ENCODE results near the gene TFF2. TPM values are rescaled to one million over a fixed set of nuclear protein-coding genes. Genes with fewer than 3 reads are reported as not detected.

Gene TFF2
- total RNA-seq, 1 experiment from 2014 or later, result not detected

DNA sequence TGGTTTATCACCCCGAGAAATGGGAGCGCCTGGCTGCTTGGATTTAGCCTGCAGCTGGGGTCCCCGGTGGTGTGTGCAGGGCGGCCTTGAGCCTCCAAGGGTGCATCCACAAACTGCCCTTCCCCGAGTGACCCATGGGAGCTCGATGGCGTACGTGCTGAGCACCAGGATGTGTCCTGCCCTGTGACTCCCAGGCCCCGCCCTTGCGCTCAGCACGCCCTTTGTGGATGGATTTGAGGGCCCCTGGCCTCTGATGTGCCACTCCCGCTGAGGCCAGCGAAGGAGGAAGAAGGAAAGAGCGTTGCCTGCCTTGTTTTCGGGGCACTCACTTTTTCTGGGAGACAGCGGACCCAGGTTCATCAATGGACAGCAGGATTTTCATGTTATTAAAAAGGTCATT, 33.9 kb downstream of the TFF2 start:
- no peak for DNase-seq (ENCODE audit: low read depth, low spot score)
- in situ Hi-C loops (cut with HindIII; ENCODE audit: low pct_unique_long_range_greater_than_20kb, low sequenced_read_pairs), result no loop called here

DNA sequence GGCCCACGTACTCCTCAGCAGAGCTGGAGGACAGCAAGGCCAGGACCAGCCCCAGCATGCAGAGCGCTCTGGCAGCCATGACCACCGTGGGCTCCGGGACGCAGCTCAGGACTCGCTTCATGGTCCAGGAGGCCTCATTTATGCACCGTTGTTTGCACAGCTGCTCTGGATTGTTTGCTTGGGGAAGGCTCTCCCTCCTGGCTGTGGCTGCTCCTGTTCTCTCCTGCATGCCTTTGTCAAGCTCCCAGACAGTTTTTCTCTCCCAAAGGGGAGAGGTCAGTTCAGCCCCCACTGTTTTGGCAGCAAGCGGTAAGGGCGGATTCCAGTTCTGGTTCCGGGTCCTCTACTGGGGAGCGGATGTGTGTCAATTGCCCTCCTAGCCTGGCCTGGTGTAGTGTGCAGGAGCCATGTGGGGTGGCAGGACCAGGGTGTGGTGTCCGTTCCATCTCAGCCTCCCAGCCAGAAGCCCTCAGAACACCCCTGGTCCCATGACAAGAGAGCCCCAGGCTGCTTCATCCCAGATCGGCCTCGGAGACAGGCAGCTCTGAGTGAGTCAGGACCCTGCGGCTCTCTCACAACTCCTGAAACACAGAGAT, 35.4 kb downstream of the TFF2 start, which contains the start of gene TFF3:
TSS of gene TFF3 (minus strand) at position 114 of the 596 bp plus-strand sequence. CDS start at position 79, 35 bp downstream.
- peak; percentile 63 for DNase-seq (ENCODE audit: low read depth, low spot score)
- in situ Hi-C loops (cut with HindIII; ENCODE audit: low pct_unique_long_range_greater_than_20kb, low sequenced_read_pairs), result no loop called here

DNA sequence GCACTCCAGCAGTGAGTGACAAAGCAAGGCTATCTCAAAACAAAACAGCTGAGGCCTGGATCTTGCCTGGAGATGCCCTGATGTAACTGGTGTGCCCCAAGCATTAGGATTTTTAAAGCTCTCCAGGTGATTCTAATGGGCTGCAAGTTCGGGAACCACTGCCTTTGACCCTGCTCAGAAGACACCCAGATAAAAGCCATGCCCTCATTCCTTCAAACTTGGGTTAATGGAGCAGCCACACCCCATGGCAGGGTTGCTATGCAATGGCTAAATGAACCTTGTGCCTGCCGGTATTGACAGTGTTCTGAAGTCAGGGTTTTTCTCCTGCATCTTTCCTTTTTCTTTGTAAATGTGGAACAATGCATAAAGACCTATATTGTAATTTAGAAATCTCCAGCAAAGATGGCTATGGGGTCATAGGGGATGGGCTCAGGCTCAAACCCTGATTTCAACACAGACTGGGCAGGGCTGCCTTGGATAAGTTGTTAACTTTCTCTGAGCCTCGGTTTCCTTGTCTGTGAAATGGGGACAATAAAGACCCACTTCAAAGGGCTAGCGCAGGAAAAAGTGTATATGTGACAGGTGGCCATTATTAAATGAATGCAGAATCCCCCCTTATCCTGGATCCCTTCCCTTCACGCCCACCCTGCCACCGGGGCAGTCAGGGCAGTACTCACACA, 36.0 kb downstream of the TFF2 start:
- in situ Hi-C loops (cut with HindIII; ENCODE audit: low pct_unique_long_range_greater_than_20kb, low sequenced_read_pairs), result no loop called here
- DNase-seq (ENCODE audit: low read depth, low spot score), result no peak

DNA sequence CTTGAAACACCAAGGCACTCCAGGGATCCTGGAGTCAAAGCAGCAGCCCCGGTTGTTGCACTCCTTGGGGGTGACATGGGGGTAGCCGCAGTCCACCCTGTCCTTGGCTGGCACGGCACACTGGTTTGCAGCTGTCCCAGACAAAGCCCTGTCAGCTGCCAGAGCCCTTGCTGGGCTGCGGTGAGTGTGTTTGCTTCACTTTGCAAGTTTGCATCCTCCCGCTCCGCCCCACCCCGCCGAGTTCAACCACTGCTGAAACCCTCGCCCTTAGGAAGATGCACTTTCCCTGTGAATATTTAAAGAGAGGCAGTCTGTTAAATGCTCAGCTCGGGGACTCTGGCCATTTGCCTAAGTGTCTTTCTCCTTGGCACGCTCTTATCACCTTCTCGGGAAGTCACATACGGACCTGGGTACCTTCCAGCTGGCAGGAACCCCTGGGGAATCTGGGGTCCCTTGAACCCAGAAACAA, 37.3 kb downstream of the TFF2 start:
- DNase-seq (ENCODE audit: low read depth, low spot score), result no peak
- in situ Hi-C loops (cut with HindIII; ENCODE audit: low pct_unique_long_range_greater_than_20kb, low sequenced_read_pairs), result no loop called here

DNA sequence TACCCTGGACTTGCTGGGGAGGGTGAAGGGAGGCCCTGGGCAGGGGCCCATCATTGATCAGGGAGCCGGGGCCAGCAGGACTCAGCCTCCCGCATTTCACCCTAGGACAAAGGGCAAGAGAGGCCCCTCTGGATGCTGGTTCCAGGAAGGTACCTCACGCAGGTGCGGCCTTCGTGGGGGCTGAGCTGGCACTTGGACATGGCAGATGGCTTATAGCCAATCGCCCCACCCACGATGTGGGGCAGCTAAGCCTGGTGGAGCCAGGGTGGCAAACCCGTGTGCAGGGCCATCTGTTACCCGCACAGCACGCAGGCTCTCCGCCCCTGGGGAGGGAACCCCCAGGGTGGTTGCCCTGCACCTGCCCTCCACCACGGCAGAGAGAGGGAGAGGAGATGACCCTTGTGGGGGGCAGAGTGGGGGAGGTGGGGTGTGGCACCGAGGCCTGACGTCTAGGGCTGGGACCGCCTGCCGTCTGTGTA, 38.1 kb downstream of the TFF2 start:
- in situ Hi-C loops (cut with HindIII; ENCODE audit: low pct_unique_long_range_greater_than_20kb, low sequenced_read_pairs), result no loop called here
- DNase-seq (ENCODE audit: low read depth, low spot score), result no peak

DNA sequence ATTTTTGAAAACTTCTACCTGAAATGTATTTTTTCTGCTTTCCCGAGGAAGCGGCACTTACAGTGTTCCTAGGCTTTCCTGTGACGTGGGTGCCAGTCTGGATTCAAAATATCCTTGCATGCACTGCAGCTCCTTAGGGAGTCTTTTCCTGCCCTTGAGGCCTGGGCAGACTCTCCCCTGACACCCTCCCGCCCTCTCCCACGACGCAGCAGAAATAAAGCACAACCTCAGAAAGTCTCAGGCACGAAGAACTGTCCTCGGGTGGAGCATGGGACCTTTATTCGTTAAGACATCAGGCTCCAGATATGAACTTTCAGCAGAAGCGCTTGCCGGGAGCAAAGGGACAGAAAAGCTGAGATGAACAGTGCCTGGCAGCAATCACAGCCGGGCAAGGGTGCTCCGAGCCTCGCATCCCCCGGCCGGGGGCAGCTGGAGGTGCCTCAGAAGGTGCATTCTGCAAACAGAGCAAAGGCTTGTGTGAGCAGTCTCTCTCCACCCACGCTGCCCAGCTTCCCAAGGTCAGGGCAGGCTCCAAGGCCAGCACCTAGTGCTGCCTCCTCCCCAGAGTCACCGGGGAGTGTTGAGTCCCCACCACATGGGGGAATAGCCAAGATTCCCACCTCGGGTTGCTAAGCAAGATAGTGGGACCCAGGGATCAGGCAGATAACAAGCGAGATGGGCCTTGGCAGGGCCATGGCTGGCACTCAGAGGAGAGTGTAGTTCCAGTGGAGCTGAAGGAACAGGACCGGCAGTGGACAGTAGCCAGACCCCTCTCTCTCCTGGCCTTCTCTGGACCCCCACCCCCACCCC, 38.8 kb downstream of the TFF2 start:
- in situ Hi-C loops (cut with HindIII; ENCODE audit: low pct_unique_long_range_greater_than_20kb, low sequenced_read_pairs), result no loop called here
- DNase-seq (ENCODE audit: low read depth, low spot score), result no peak

DNA sequence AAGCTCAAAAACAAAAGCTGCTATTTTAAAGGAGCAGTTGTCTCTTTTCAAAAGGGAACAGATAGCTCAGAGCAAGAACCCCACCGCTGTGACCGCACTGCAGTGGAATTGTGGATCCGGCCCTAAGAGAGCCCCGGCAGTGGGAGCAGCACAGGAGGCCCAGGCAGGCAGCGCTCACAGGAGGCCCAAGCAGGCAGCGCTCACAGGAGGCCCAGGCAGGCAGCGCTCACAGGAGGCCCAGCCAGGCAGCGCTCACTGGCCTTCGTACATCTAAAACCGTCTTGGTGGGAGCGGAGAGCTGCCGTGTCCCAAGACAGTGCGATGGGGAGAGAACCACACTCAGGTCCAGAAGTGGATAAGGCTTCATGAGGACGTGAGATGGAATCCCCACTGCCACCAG, 39.6 kb downstream of the TFF2 start:
- in situ Hi-C loops (cut with HindIII; ENCODE audit: low pct_unique_long_range_greater_than_20kb, low sequenced_read_pairs), result no loop called here
- no peak for DNase-seq (ENCODE audit: low read depth, low spot score)

DNA sequence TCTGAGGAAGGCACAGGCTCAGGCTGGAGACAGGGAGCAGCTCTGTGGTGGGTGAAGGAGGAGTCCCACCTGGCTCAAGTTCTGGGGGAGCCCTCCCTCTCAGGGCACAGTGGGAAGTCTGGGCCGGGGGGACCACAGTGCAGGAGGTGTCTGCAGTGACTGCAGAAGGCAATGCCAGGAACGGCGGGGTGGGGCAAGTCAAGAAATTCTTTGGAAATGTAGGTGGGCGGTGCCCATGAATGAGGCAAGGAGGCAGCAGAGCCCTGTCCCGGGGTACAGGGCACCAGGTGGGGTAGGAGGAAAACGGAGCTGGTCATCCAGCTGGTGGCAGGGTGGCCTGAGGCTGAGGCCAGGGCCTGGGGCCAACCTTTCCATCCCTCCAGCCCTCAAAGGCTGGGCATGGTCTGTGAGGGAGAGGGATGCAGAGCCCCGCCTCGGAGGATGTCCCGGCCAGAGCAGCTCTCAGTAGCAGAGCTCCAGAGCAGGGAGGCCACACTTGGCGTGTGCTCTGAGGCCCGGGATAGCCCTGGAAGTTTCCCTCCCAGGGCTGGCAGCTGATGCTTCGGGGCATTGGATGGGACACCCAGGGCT, 40.3 kb downstream of the TFF2 start:
- no peak for DNase-seq (ENCODE audit: low read depth, low spot score)
- in situ Hi-C loops (cut with HindIII; ENCODE audit: low pct_unique_long_range_greater_than_20kb, low sequenced_read_pairs), result no loop called here

DNA sequence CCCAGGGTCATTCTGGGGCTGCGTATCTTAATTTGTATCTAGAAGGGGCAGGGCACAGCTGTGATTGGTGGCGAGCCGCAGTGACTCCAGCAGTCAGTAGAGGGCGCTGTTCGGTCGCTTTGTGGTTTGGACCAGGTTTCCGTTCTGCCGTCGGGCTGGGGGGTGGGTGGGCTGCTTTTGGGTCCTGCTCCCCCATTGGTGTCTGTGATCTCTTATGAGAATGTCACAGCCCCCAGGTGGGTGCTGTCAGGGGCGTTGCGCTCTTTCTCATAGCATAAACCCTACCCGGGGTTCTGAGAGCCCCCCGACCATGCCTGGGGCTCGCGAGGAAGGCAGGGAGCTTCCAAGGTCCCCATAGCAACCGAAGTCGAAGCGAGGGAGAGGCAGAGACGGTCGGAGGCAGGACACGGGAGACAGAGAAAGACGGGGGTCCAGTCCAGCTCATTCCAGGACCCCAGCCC, 41.0 kb downstream of the TFF2 start:
- peak; percentile 47 for DNase-seq (ENCODE audit: low read depth, low spot score)
- in situ Hi-C loops (cut with HindIII; ENCODE audit: low pct_unique_long_range_greater_than_20kb, low sequenced_read_pairs), result no loop called here

DNA sequence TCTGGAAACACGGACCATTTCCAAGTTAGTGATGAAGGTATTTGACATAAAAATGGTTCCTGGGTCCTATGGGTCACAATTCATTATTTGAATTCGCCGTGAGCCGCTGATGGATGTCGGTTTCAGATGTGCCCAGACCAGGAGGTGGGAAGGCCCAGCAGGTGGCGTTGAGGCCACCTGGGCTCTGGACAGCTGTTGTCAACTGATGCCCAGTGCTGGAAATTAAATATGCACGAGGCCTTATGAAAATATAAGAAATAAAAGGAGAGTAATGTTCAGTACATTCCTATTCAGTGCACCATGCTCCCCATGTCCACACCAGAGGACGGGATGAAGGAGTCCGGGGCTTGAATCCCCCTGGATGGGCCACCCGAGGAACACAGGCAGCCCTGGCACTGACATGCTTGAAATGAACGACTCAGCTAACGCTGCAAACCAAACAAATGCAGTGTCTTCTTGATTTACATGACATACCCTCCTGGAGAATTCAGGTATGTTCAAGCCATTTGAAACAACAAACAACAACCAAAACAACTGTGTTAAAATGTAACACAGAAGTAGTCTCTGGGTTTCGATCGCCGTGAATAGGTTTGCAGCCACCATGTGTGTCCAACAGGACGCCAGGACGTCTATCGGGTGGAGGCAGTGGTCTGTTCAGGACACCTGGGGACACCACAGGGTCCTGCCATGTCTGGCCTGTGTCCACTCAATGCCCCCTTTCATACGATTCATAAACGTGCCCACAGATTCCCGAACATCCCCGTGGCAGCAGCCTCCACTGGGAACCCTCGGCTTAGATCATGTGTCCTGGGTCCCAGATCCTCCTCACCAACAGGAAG, 41.7 kb downstream of the TFF2 start:
- no peak for DNase-seq (ENCODE audit: low read depth, low spot score)
- in situ Hi-C loops (cut with HindIII; ENCODE audit: low pct_unique_long_range_greater_than_20kb, low sequenced_read_pairs), result no loop called here

DNA sequence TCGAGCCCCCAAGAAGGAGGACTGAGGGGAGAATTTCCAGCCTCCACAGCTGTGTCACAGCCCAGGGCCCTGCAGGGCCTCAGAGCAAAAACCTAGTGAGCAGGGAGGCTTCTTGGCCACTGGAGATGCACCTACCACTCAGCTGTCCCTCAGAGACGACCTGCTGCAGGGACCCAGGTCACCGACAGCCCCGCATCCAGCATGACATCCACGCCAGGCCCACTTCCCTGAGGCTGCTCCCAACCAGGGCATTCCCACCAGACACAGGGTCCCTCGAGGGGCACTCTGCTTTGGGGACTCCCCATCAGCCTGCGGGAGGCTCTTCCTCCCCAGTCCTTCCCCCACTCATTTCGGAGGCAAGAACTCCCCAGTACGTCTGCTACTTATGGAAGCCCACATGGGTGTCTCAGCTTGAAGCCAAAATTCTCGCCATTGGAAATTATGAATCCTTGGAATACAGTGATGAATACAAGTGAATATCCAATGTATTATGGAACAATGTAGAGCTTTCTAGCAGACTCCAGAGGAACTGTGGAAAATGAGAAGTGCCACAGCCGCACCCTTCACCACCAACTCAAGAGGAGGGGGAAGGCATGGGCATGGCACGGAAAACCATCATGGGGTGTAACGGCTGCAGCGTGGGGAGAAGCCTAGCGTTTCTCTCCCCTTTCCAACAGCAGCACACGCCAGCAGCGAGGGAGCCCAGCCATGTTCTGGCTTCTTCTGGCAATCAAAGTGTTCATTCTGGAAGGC, 42.5 kb downstream of the TFF2 start:
- in situ Hi-C loops (cut with HindIII; ENCODE audit: low pct_unique_long_range_greater_than_20kb, low sequenced_read_pairs), result no loop called here
- DNase-seq (ENCODE audit: low read depth, low spot score), result no peak

DNA sequence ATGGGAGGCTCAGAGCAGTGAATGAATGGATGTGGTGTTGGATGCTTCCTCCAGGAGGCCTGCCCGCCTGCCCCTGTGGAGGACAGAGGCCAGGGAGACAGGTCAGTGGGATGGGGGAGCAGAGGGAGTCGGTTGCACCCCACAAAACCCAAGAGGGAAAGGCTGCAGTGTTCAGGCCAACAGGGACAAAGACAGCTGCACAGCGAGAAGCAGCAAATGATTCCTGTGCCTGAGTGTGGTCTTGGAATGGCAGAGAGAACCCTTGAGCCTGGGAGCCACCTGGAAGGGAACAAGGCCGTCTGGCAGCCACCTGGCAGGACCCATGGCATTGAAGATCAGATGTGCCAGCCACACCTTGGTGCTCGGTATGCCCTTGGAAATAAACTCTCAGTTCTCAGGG, 43.7 kb downstream of the TFF2 start:
- in situ Hi-C loops (cut with HindIII; ENCODE audit: low pct_unique_long_range_greater_than_20kb, low sequenced_read_pairs), result no loop called here
- no peak for DNase-seq (ENCODE audit: low read depth, low spot score)

DNA sequence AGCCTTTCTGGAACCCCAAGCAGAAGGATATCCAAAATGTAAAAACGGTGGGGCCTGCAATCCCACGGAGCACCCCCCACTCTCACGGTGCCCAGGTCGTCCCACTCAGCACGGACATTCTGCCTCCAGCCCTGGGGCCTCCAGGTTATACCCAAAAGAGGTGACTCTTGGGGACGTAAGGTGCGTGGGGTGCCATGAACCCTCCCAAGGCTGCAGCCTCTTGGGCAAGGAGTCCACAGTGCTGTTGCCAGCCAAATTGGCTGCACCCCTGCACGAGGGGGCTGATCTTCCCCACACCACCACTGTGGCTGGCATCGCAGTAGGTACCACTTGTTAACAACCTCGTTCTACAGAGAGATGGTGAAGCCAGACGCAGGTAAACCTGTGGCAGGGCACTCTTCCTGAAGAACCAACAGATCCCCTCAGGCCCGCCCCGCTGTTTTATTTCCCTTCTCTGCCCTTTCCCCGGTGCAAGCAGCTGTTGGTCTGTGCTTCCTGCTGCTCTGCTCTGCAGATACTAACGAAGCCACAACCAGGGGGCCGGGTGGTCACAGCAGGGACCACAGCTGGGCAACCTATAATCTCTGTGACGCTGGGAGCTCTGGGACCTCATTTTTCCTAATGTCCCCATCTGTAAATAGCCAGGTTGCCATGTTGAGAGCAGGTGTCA, 44.3 kb downstream of the TFF2 start:
- no peak for DNase-seq (ENCODE audit: low read depth, low spot score)
- in situ Hi-C loops (cut with HindIII; ENCODE audit: low pct_unique_long_range_greater_than_20kb, low sequenced_read_pairs), result no loop called here

DNA sequence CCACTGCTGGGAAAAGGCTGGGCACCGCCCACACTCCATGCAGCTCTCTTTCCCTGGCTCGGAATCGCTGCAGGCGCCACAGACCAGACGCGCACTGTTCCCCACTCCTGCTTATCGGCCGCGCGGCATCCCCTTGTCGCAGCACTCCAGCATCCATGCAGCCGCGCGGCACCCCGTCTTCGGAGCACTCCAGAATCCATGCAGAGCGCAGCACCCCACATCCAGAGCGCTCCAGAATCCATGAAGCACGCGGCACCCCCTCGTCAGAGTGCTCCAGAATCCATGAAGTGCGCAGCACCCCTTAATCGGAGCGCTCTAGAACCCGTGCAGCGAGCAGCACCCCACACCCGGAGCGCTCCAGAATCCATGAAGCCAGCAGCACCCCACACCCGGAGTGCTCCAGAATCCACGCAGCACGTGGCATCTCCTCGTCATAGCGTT, 45.1 kb downstream of the TFF2 start:
- DNase-seq (ENCODE audit: low read depth, low spot score), result no peak
- in situ Hi-C loops (cut with HindIII; ENCODE audit: low pct_unique_long_range_greater_than_20kb, low sequenced_read_pairs), result no loop called here

DNA sequence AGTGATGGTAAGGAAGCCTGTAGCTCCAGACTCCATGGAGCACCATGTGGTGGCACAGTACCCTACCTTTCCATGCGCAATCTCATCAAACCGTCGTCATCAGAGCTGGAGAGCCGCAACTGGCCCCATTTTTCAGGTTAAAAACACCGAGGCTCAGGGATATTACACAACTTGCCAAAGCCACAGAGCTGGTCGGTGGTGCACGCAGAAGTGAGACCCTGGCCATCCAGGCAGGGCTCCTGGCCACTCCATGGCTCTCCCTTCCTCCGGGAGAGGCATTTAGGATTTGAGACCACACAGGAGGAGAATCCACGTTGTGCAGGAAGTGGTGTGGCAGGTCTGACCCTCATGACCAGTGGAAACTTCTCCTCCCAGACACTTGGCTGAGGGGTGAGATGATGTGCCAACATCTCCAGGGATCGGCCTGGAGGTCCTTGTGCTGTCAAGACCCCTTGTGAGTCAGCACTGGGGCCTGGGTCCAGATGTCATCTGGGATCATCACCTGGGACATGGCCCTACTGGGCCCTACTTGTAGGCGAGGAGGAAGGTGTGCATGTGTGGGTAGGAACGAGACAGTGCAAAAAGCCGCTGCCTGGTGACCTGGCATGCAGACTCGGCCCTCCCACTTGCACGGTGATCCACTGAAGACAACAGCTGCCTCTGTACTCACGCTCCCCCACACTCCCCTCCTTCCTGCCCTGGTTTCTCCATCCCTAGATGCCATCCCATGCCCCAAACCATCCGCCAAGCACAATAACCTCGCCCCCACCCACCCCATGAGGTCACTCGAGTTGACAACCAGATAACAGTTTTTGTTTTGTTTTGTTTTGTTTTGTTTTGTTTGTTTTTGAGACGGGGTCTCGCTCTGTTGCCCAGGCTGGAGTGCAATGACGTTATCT, 46.0 kb downstream of the TFF2 start:
- in situ Hi-C loops (cut with HindIII; ENCODE audit: low pct_unique_long_range_greater_than_20kb, low sequenced_read_pairs), result no loop called here
- no peak for DNase-seq (ENCODE audit: low read depth, low spot score)
